ENCODE measurements around the gene PON3. TPM values are rescaled to one million over a fixed set of nuclear protein-coding genes. Genes with fewer than 3 reads are reported as not detected.

PON3 gene
- total RNA-seq, 1 experiment from 2014 or later = not detected

- Mint-ChIP-seq H3K27ac (no peak overlapping the region), H3K36me3 (ENCODE audit: insufficient read depth in 1 of 3, low read depth in 3 of 3) (no peaks in the 10 kb centered on the region), H3K4me1 (peaks cover 11 to 24% of the 10 kb centered on the region in 2 experiments), H3K27me3 (ENCODE audit: low read depth) (peaks cover 23% of the 10 kb centered on the region), H3K9me3 (no peaks in the 10 kb centered on the region), H3K4me3 (no peak overlapping the region)
- Histone ChIP-seq H3K4me1 (ENCODE audit: insufficient read depth, low read length) (no peaks in the 10 kb centered on the region), H3K27ac (ENCODE audit: insufficient read length, low read depth, low read length) (no peak overlapping the region), H3K4ac (ENCODE audit: low read depth, low read length) (no peak overlapping the region), H3K56ac (ENCODE audit: insufficient read length, low read depth, low read length) (no peak overlapping the region), H3K14ac (ENCODE audit: insufficient read depth, low read length) (no peak overlapping the region), H3K23ac (ENCODE audit: insufficient read length, low read depth, low read length) (no peak overlapping the region), H3K9ac (ENCODE audit: extremely low read depth, insufficient read length, low read length) (no peak overlapping the region), H3K27me3 (ENCODE audit: insufficient read depth, low read length) (peaks cover 2% of the 10 kb centered on the region; the same call in 1 of the 2 replicates), H4K91ac (ENCODE audit: insufficient read length, low read depth, low read length) (no peak overlapping the region), H3K4me2 (ENCODE audit: insufficient read depth, insufficient read length, low read length) (no peak overlapping the region), H3T11ph (ENCODE audit: low read length) (no peak overlapping the region), H2AK5ac (ENCODE audit: insufficient read length, low read length) (no peak overlapping the region), H2AFZ (ENCODE audit: low read length) (no peak overlapping the region), H3K23me2 (ENCODE audit: insufficient read length, low read depth, low read length, poor library complexity, severe bottlenecking) (peaks cover 3% of the 10 kb centered on the region), H3K79me2 (ENCODE audit: insufficient read depth, low read length) (no peaks in the 10 kb centered on the region), H4K8ac (replicated peaks; ENCODE audit: insufficient read length, low read depth, low read length) (no peak overlapping the region), H2BK12ac (ENCODE audit: insufficient read length, low read depth, low read length) (no peak overlapping the region), H2BK120ac (ENCODE audit: low read depth, low read length, poor library complexity, severe bottlenecking) (no peak overlapping the region), H3K9me3 (ENCODE audit: control insufficient read depth, low read depth, low read length) (no peaks in the 10 kb centered on the region), H3K79me1 (ENCODE audit: insufficient read depth, low read depth, low read length, poor library complexity, severe bottlenecking) (no peaks in the 10 kb centered on the region), H4K5ac (ENCODE audit: insufficient read length, low read depth, low read length) (no peak overlapping the region), H2BK5ac (ENCODE audit: insufficient read length, low read length) (no peak overlapping the region), H2BK20ac (ENCODE audit: low read depth, low read length, poor library complexity, severe bottlenecking) (no peak overlapping the region), H3K18ac (ENCODE audit: insufficient read length, low read depth, low read length) (no peak overlapping the region), H2BK15ac (ENCODE audit: low read depth, low read length) (no peak overlapping the region), H4K20me1 (ENCODE audit: control insufficient read depth, insufficient read depth, insufficient read length) (no peaks in the 10 kb centered on the region)
- no peak for DNase-seq
- TF ChIP-seq CTCF (conservative IDR thresholded peaks at IDR 0.05) = no peak
- WGBS (ENCODE audit: extremely low coverage, insufficient read length, low lambda C conversion rate) = 100% methylated on average over 1 of the region's 3 CpGs
Observed at GRCh38 chr7:95327356-95327755, 68.8 kb downstream of the PON3 start.
